Suprapubic skin (tissue), 3 donors: ENCODE results near the gene SLC23A3.

Experiments used
- CTCF ChIP-seq, 2 donors: fragments of 200-600 bp in 1 of 2; fragments of 450-650 bp in 1 of 2; sonication (generic) in 1 of 2; IDR thresholded peaks; one replicate each; pipeline ENCODE4 v1.5.1; 2016 to 2019; ENCODE audit warnings: antibody characterized with exemption in 2 of 2, mild to moderate bottlenecking in 1 of 2, moderate library complexity in 1 of 2
- POLR2A ChIP-seq, 2 donors: fragments of 450-650 bp; IDR thresholded peaks; one replicate each; pipeline ENCODE4 v1.6.1; 2017; ENCODE audit warnings: antibody characterized with exemption in 2 of 2, mild to moderate bottlenecking in 2 of 2, moderate library complexity in 2 of 2

- TF ChIP-seq CTCF (IDR thresholded peaks at IDR 0.05) (no peak), POLR2A (IDR thresholded peaks at IDR 0.05) (no peak)
Observed at GRCh38 chr2:219131744-219132143, 38.1 kb downstream of the SLC23A3 start.
